Measurements from ENCODE around the gene SPTSSA.
"Not testable (repeated sequence)": the region's sequence is repeated elsewhere in the genome, so short reads cannot be mapped to it uniquely, and the experiment has no call there.

The SPTSSA gene

DNA sequence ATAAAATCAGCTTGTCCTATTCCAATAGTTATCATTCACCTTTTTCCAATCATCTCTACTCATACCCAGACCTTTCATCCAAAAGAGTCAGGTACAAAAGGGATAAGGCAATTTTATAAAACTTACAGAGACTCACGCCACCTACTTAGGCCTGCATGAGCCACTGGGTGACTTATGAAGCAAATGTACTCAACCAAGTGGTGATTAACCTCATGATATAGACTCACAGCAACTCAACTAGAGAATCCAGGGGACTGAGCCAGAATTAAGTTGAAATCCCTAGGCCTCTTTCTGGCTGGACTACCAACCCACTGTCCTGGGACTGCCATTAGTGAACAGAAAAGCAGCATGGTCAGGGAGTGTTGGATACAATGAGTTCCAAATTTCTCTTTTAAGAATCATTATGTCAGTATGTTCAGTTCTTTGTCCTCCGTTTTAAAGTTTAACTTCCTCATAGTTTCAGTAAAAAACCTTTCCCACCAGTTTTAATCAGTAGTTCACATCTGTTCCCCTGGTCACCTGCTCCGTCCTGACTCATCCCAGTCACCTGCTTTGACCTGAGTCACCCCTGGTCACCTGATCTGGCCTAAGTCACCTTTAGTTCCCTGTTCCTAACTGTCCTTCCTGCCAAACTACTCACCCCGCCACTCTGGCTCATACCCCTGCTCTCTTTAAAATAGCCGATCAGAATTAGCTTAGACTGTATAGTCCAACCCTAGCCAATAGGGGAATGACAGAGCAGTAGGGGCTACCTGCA lies 36.8 kb downstream of the SPTSSA start:
- no peak for DNase-seq

DNA sequence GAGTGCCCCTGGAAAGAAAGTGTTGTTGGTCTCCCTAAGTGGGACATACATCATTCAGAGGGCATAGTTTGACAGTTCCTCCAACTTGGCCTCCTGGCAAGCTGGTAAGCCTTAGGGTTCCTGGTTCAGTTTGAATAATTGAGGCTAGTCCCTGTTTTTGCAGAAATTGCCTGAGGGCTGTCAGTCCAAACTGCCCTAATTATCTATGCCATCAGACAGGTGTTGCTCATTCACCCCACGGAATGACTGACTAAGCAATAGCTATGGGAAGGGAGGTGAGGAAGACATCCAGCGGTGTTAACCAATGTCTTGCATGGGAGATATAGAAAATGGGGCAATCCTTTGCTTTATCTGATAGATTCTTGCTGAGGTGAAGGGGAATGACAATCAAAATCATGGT lies 37.6 kb downstream of the SPTSSA start:
- DNase-seq: no peak

- DNase-seq: no peak
Observed at GRCh38 chr14:34423445-34423844, 38.6 kb downstream of the SPTSSA start.

DNA sequence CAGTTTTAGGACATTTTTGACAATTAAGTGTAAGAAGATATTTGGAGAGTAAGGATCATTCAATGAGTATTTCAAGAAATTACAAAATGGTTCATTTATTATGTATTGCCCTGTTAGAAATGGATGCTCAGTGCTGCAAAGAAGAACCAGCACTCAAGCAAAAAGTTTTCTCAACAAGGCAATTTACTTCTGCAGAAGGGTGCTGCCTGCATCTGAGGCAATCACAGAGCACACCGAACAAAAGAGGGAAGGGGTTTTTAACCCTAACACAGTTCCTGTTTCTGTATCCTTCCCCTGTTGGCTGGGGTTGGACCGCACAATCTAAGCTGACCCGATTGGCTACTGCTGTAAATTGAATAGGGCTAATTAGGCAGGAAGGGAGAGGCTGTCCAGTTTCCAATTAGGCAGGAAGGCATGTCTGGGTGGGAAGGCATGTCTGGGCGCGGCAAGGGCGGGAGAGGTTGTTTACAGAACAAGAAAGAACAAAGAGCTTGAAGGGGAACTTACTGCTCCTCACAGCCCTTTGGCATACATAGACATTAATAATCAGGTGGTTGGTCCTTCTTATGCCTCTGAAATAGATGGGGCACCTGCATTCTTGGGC lies 41.4 kb downstream of the SPTSSA start:
- no peak for DNase-seq

GRCh38 chr14:34409721-34410120 lies 52.3 kb downstream of the SPTSSA start:
- no peak for DNase-seq

GRCh38 chr14:34407951-34408350 lies 54.1 kb downstream of the SPTSSA start:
- DNase-seq: no peak

GRCh38 chr14:34404416-34404815 lies 57.6 kb downstream of the SPTSSA start:
- no peak for DNase-seq

- no peak for DNase-seq
Observed at GRCh38 chr14:34403646-34404045, 58.4 kb downstream of the SPTSSA start.

GRCh38 chr14:34398024-34398423 lies 64.0 kb downstream of the SPTSSA start:
- no peak for DNase-seq

DNA sequence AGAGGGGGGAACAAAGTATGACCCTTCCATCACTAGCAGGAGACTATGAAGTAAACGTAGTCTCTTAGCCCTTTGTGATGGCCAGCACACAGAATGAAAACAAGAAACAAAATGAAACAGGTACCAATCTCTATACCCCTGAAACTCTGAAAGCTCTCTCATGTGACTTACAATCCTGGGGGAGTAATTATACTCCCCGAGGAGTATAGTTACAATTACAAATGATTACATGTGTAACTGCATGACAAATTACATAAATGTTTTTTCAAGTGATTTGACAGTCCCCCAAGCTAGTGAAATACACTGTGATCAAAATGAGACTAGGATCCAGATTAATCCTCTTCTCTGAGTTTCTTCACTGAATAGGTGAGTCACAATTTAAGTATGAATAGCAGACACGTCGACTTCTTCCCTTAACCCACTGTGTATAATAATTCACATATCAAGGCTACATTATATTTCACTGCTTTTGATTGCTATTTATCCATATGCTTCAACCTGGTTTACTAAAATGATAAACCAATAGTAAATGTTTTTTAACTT lies 74.0 kb downstream of the SPTSSA start:
- no peak for DNase-seq

DNA sequence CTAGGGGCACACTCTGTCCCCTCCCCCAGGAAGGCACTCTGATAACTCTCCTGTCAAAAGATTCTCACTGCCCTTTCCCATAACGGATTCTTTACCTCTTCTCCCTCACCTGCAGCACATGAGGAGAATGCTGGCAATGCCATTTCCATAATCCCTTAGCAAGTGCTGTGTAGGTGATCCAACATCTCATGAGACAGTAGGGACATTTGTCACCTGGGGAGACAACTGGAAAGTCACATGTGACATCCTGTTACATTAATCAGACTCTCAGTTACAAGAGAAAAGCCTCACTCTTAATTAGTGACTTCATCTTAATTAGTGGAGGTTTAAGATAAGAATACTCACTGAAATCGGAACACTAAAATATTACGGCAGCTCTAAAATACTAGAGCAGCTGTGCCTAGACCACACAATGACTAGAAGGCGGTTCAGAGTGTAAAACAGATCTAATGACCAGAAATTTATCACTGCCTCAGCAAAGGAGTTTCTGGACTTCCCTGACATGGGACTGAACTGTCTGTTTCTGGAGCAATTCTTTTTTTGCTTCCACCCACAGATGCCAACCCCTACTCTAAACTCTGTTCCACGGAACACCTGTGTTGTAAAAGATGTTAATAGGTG lies 75.1 kb downstream of the SPTSSA start:
- no peak for DNase-seq

- DNase-seq: not testable (repeated sequence)
Observed at GRCh38 chr14:34385881-34386280, 76.2 kb downstream of the SPTSSA start.

- DNase-seq: no peak
Observed at GRCh38 chr14:34383839-34384238, 78.2 kb downstream of the SPTSSA start.

Data from central memory CD4-positive, alpha-beta T cell (primary cell).